GM12891 (cell line): ENCODE data around the gene TLX2.

Source experiments
- POLR2A ChIP-seq: IDR thresholded peaks from 2 replicates; pipeline ENCODE4 v1.6.1; 2011; ENCODE audit warnings: low read depth, low read length, control low read depth
- POLR2AphosphoS5 ChIP-seq: IDR thresholded peaks from 2 replicates; pipeline ENCODE4 v1.6.1; 2011; ENCODE audit warnings: low read depth, low read length, control low read depth

DNA sequence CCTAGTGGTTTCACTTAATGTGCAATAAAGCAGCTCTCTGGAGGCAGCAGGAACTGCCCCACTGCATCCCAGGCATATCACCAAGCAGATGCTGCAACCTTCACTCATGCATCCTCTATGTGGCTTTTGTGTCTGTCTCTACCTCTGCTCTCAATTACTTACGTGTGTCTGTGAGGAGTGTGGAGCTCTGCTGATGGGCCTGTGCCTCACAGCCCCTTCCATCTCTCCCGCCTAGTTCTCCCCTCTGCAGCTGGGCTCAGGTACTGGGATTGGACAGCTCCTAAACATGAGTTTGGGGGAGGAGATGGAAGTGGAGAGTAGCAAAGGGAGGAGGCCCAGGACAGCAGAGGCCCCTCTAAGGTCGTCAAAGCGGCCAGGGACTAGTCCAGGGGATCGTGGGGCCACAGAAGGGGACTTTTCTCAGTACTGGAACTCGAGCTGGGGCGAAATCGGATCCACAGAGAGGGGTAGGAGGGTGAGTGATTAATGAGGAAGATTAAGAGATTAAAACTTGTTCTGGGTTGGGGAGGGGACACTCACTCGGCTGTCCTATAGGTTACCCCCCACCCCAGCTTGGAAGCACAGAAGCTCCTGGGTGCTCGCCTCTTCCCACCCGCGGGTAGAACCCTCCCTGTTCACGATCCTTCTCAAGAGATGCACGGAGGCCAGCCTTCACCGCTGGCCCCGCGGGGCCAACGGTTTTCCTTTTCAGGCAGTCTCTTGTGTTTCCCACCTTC, 12.7 kb upstream of the TLX2 start:
- TF ChIP-seq POLR2A, result no peak
- no peak for TF ChIP-seq POLR2AphosphoS5
